AG04450 (cell line): ENCODE data around the gene ATP10D. TPM values are rescaled to one million over a fixed set of nuclear protein-coding genes. Genes with fewer than 3 reads are reported as not detected.

Experiments
- CTCF ChIA-PET: fragments of 300-600, 350-600 bp; formaldehyde crosslinking; extraction: SDS; loops from one replicate; lab custom pipeline; 2022; ENCODE audit warnings: antibody characterized with exemption, inconsistent platforms; lab: Charles Lee
- POLR2A ChIA-PET: fragments of 350-600 bp; formaldehyde crosslinking; extraction: SDS; loops from one replicate; lab custom pipeline; 2021; ENCODE audit warnings: antibody characterized with exemption, inconsistent platforms; lab: Yijun Ruan, JAX
- DNase-seq: peaks from one replicate; pipeline ENCODE4 v3.0.0-alpha.2; 2011; ENCODE audit warnings: low read depth, low spot score
- H3K27ac ChIP-seq: one replicate; pipeline ENCODE4 v1.5.1; 2012; ENCODE audit warnings: low read depth, low read length, control low read depth
- H3K27me3 ChIP-seq: one replicate; pipeline ENCODE4 v1.6.0; 2012; ENCODE audit warnings: low read length; ENCODE audit not compliant: control insufficient read depth, insufficient read depth
- H3K4me3 ChIP-seq: 2 replicates; pipeline ENCODE4 v1.5.1; 2011; ENCODE audit warnings: mild to moderate bottlenecking, low read depth, low read length, control low read depth
- H3K9me3 ChIP-seq: 2 replicates; pipeline ENCODE4 v1.5.1; 2012; ENCODE audit warnings: low read length; ENCODE audit not compliant: control insufficient read depth, insufficient read depth
- polyA plus RNA-seq: library from polyadenylated mRNA; depleted of rRNA; stranded (reverse); fragments of >200 nt; gene quantifications from 2 replicates; pipeline ENCODE4 v1.2.3, GENCODE V29; 2011
- TF ChIP-seq, protein P1 (sequence below): IDR thresholded peaks from 2 replicates; pipeline ENCODE4 v1.5.1; 2011; ENCODE audit warnings: low read depth, low read length, control low read depth, inconsistent platforms

Gene ATP10D
- polyA plus RNA-seq, 1 experiment, result 48.2 TPM

DNA sequence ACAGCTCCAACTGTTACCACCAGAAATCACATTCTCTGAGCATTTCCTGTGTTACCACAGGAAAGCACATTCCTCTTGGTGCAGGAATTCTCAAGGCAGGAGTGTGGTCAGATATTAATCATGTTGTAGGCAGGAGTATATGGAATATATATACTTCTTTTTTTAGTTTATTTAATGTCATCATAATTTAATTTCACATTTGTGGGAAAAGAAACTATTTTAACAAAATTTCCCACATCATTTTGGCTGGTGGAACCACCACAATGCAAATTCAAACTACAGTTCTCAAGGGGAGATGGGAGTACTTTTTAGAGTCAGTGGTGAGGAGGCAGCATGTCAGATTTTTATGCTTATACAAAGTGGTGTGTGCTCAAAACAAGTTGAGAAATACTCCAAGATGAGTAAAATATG, 139.0 kb downstream of the ATP10D start:
- ChIA-PET CTCF (no interaction called here), POLR2A (no interaction called here)
- Histone ChIP-seq H3K9me3 (no peaks in the 10 kb centered on the region), H3K27ac (no peak overlapping the region), H3K4me3 (no peak overlapping the region), H3K27me3 (no peaks in the 10 kb centered on the region)
- peak; percentile 11 for DNase-seq
- TF ChIP-seq, protein P1, sequence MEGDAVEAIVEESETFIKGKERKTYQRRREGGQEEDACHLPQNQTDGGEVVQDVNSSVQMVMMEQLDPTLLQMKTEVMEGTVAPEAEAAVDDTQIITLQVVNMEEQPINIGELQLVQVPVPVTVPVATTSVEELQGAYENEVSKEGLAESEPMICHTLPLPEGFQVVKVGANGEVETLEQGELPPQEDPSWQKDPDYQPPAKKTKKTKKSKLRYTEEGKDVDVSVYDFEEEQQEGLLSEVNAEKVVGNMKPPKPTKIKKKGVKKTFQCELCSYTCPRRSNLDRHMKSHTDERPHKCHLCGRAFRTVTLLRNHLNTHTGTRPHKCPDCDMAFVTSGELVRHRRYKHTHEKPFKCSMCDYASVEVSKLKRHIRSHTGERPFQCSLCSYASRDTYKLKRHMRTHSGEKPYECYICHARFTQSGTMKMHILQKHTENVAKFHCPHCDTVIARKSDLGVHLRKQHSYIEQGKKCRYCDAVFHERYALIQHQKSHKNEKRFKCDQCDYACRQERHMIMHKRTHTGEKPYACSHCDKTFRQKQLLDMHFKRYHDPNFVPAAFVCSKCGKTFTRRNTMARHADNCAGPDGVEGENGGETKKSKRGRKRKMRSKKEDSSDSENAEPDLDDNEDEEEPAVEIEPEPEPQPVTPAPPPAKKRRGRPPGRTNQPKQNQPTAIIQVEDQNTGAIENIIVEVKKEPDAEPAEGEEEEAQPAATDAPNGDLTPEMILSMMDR, result no peak

DNA sequence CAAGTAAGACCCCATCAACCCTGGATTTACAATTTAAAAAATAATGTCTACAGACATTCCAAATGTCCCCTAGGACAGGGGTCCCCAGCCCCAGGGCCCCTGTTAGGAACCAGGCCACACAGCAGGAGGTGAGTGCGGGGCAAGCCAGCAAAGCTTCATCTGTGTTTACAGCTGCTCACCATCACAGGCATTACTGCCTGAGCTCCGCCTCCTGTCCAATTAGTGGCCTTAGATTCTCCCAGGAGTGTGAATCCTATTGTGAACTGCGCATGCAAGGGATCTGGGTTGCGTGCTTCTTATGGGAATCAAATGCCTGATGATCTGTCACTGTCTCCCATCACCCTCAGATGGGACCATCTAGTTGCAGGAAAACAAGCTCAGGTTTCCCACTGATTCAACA, 146.1 kb downstream of the ATP10D start:
- Histone ChIP-seq H3K27ac (no peak overlapping the region), H3K9me3 (no peaks in the 10 kb centered on the region), H3K27me3 (no peaks in the 10 kb centered on the region), H3K4me3 (no peak overlapping the region)
- DNase-seq, result no peak
- POLR2A ChIA-PET, result no interaction called here
- CTCF ChIA-PET, result no interaction called here
- TF ChIP-seq, protein P1, result no peak

DNA sequence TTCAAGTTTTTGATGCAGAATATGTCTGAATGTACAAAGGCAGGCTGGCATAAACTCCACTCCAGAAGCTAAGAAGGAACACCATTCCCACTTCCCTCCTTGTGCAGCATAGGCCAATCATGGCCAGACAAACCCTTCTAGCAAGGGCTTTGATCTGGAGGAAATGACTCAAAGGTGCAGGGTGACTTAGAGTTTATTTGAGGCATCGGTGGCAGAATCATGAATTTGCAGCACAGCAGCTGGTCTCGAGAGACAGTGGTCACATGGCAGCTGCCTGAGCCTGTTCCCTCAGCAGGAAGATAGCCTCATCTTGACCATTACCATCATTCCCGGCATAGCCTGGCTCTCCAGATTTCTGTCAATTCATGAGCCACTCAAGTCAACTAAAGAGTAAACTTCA, 154.5 kb downstream of the ATP10D start:
- Histone ChIP-seq H3K27ac (no peak overlapping the region), H3K4me3 (no peak overlapping the region), H3K9me3 (peaks cover 3% of the 10 kb centered on the region; the same call in 1 of the 2 replicates), H3K27me3 (no peaks in the 10 kb centered on the region)
- no peak for DNase-seq
- TF ChIP-seq, protein P1, result no peak
- ChIA-PET POLR2A (no interaction called here), CTCF (no interaction called here)

DNA sequence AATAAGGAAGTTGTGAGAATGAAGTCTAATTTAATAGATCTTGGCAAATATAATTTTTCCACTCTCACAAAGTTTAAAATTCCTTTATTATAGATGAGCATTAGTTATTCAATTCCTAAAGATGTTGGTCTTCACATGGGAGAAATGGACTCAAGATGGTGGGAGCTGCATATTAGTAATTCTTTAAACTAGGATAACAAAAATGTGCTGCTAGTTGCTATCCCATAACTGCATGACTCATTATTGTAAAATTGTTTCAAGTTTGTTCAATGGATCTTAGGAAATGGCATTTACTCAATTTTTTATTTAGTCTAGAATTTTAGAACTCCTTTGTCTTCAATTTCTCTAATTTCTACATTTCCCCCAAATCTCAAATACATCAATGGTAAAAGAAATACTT, 155.8 kb downstream of the ATP10D start:
- TF ChIP-seq, protein P1, result no peak
- ChIA-PET CTCF (no interaction called here), POLR2A (no interaction called here)
- Histone ChIP-seq H3K4me3 (no peak overlapping the region), H3K27me3 (no peaks in the 10 kb centered on the region), H3K27ac (no peak overlapping the region), H3K9me3 (peaks cover 3% of the 10 kb centered on the region; the same call in 1 of the 2 replicates)
- no peak for DNase-seq

DNA sequence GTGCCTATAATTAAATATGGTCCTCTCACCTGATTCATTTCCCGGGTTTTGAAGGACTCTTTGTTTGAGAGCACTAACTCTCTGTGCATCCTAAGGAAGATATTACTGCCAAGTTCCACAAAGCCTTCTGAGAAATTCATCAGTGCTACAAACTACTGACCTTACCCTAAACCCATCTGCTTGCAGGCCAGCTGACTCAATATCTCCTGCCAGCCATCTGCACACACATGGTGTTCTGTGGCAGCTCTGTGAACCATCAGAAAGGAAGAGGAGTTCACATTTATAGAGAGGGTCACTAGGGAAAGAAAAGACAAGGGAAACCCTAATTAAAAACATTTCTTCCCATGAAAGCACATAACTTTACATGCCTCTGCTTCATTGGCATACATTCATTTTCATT, 156.7 kb downstream of the ATP10D start:
- CTCF ChIA-PET, result interaction anchor here (1.4 kb wide), 1 partner anchor 27 kb away, joined by 7 read pairs; no protein-coding TSS in a partner anchor
- POLR2A ChIA-PET, result no interaction called here
- peaks cover 3% of the 10 kb centered on the region; the same call in 1 of the 2 replicates for H3K9me3 ChIP-seq
- TF ChIP-seq, protein P1, result no peak
- H3K27me3 ChIP-seq, result no peaks in the 10 kb centered on the region
- no peak for DNase-seq
- H3K4me3 ChIP-seq, result no peak overlapping the region
- H3K27ac ChIP-seq, result no peak overlapping the region
